Ishikawa (cell line): ENCODE measurements around the gene NPHP4.

Experiments
- CEBPB ChIP-seq: IDR thresholded peaks from 2 replicates; pipeline ENCODE4 v1.6.1; 2012
- CREB1 ChIP-seq: IDR thresholded peaks from 2 replicates; pipeline ENCODE4 v1.6.1; 2012; ENCODE audit warnings: low read depth
- EGR1 ChIP-seq: IDR thresholded peaks from 2 replicates; pipeline ENCODE4 v1.6.1; 2012
- EP300 ChIP-seq: IDR thresholded peaks from 2 replicates; pipeline ENCODE4 v1.6.1; 2012; ENCODE audit warnings: borderline replicate concordance
- FOXM1 ChIP-seq: IDR thresholded peaks from 2 replicates; pipeline ENCODE4 v1.6.1; 2012; ENCODE audit warnings: low read depth, borderline replicate concordance
- NFIC ChIP-seq: IDR thresholded peaks from 2 replicates; pipeline ENCODE4 v1.6.1; 2012
- RAD21 ChIP-seq: IDR thresholded peaks from 2 replicates; pipeline ENCODE4 v1.6.1; 2012; ENCODE audit warnings: low read depth
- TAF1 ChIP-seq: IDR thresholded peaks from 2 replicates; pipeline ENCODE4 v1.6.1; 2012; ENCODE audit warnings: low read depth, mild to moderate bottlenecking
- TCF12 ChIP-seq: IDR thresholded peaks from 2 replicates; pipeline ENCODE4 v1.6.1; 2012; ENCODE audit warnings: low read depth
- TEAD4 ChIP-seq: IDR thresholded peaks from 2 replicates; pipeline ENCODE4 v1.6.1; 2012
- YY1 ChIP-seq: IDR thresholded peaks from 2 replicates; pipeline ENCODE4 v1.6.1; 2012; ENCODE audit warnings: low read depth
- ZBTB7A ChIP-seq: IDR thresholded peaks from 2 replicates; pipeline ENCODE4 v1.6.1; 2012; ENCODE audit warnings: low read depth
- TF ChIP-seq, protein P1 (sequence below): IDR thresholded peaks from 2 replicates; pipeline ENCODE4 v1.6.1; 2012; ENCODE audit warnings: low read depth, mild to moderate bottlenecking
- TF ChIP-seq, protein P2 (sequence below): IDR thresholded peaks from 2 replicates; pipeline ENCODE4 v1.6.1; 2012
- TF ChIP-seq, protein P3 (sequence below): IDR thresholded peaks from 2 replicates; pipeline ENCODE4 v1.6.1; 2012

Gene NPHP4

DNA sequence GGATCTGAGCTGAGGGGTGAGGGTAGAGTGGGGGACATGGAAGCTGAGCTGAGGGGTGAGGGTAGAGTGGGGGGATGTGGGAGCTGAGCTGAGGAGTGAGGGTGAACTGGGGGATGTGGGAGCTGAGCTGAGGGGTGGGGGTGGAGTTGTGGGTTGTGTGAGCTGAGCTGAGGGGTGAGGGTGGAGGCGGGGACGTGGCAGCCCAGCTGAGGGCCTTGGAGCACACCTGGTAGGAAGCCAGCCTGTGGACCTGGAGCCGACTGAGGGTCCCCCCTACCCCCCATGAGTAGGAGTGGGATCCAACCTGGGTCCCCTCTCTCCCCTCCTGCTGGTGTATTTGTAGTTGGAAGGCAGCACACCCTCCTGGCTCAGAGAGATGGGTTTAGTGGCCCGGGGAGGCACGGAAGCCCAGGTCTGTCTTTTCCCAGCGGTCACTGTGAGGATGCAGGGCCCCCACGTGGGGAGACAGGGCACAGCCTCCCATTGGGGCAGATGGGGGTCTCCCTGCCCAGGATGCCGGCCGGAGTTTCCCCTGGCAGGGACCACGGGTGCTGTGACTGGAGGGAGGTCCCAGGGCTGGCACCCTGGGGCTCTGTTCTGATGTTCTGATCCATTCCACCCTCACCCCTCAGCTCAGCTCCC is 13.2 kb upstream of the NPHP4 start:
- TF ChIP-seq, protein P1, sequence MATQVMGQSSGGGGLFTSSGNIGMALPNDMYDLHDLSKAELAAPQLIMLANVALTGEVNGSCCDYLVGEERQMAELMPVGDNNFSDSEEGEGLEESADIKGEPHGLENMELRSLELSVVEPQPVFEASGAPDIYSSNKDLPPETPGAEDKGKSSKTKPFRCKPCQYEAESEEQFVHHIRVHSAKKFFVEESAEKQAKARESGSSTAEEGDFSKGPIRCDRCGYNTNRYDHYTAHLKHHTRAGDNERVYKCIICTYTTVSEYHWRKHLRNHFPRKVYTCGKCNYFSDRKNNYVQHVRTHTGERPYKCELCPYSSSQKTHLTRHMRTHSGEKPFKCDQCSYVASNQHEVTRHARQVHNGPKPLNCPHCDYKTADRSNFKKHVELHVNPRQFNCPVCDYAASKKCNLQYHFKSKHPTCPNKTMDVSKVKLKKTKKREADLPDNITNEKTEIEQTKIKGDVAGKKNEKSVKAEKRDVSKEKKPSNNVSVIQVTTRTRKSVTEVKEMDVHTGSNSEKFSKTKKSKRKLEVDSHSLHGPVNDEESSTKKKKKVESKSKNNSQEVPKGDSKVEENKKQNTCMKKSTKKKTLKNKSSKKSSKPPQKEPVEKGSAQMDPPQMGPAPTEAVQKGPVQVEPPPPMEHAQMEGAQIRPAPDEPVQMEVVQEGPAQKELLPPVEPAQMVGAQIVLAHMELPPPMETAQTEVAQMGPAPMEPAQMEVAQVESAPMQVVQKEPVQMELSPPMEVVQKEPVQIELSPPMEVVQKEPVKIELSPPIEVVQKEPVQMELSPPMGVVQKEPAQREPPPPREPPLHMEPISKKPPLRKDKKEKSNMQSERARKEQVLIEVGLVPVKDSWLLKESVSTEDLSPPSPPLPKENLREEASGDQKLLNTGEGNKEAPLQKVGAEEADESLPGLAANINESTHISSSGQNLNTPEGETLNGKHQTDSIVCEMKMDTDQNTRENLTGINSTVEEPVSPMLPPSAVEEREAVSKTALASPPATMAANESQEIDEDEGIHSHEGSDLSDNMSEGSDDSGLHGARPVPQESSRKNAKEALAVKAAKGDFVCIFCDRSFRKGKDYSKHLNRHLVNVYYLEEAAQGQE = no peak

DNA sequence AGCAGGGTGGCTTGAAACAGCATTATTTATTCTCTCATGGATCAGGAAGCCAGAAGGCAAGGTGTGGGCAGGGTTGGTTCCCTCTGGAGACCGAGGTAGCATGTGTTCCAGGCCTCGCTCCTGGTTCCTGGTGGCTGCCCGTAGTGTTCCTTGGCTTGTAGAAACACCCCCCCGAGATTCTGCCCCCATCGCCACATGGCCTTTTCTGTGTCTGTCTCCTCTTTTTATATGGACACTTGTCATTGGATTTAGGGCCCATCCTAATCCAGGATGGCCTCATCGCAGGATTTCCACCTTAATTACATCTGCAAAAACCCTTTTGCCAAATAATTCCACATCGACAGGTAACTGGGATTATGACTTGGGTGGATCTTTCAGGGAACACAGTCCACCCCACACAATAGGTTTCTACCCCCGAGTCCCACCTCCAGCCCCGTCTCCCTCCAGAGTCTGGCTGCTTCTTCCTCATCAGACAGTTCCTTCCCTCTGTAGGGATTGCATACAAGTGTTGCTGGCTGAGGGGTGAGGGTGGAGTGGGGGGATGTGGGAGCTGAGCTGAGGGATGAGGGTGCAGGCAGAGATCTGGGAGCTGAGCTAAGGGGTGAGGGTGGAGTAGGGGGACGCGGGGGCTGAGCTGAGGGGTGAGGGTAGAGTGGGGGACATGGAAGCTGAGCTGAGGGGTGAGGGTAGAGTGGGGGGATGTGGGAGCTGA is 12.3 kb upstream of the NPHP4 start:
- TF ChIP-seq CREB1 (no peak), FOXM1 (no peak), CEBPB (no peak), TAF1 (no peak), EP300 (no peak), TEAD4 (no peak), NFIC (no peak)
- TF ChIP-seq, protein P2, sequence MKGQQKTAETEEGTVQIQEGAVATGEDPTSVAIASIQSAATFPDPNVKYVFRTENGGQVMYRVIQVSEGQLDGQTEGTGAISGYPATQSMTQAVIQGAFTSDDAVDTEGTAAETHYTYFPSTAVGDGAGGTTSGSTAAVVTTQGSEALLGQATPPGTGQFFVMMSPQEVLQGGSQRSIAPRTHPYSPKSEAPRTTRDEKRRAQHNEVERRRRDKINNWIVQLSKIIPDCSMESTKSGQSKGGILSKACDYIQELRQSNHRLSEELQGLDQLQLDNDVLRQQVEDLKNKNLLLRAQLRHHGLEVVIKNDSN = no peak

DNA sequence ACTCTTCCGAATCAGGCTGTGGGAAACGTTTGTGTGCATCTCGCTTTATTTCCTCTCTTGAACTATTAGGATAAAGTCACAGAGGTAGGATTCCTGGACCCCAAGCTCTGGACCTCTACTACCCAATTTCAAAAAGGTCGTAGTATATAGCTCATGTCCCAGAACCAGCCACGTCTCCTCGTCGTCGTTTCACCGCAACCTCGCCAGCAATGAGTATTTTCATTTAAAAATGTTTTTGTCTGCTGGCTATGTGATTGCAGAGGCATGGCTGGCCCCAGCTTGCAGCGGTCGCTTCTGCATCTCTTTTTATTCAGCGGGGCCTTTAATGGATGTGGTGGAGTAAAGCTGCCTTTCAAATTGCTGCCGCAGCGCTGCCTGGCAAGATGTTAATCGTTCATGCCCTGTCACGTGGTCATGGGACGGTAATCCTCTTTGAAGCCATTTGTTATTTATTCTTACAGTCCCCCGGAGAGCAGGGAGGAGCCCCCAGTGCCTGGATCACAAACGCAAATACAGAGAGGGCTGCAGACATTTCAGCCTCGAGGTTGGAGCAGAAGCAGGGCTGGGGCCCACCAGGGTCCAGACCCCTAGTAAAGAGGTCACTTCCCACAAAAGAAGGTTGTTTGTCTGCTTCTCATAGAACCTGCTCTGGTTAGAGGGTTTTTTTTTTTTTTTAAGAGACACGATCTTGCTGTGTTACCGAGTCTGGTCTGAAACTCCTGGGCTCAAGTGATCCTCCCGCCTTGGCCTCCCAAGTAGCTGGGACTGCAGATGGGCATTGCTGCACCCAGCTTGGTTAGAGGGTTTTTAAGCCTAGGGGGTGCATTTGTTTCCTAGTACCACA is 11.6 kb upstream of the NPHP4 start:
- no peak for TF ChIP-seq TEAD4
- no peak for TF ChIP-seq YY1
- no peak for TF ChIP-seq EGR1
- TF ChIP-seq, protein P3, sequence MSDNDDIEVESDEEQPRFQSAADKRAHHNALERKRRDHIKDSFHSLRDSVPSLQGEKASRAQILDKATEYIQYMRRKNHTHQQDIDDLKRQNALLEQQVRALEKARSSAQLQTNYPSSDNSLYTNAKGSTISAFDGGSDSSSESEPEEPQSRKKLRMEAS = no peak
- TF ChIP-seq, protein P2 = no peak
- no peak for TF ChIP-seq ZBTB7A
- no peak for TF ChIP-seq FOXM1
- no peak for TF ChIP-seq NFIC
- no peak for TF ChIP-seq TCF12
- TF ChIP-seq CREB1 = no peak
- no peak for TF ChIP-seq EP300
- TF ChIP-seq CEBPB = no peak
- TF ChIP-seq, protein P1 = no peak
- no peak for TF ChIP-seq TAF1

DNA sequence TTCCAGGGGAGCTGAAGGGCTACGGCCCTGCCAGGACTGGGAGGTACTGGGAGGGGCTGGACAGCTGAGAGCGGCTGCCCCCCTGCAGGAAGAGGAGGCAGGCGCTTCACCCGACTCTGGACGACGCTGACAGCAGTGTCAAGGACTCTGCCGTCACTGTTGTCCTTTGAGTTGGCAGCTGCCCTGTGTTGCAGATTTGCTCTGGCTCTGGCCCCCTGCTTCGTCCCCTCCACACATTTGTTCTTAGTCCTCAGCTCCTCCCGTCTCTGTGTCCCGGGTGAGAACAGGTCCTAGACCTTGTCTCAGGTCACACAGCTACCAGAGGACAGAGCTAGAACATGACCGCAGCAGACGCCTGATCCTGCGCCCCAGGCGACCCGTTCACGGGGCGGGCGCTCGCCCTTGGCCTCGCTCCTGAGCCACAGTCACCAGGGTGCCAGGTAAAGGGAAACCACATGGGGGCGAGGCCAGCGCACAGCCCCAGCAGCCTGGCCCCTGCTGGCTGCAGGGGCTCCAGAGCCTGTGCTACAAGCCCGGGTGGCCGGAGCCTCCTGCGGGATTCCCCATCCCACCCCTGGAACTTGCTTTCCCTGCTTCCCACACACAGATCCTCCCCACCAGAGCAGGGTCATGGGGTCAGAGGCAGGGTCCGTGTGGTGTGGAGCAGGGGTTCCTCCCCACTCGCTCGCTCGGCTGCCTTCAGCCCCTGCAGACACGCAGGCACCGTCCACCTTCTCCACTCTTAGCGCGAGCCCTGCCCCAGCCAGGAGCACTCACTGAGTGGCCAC is 10.7 kb upstream of the NPHP4 start:
- TF ChIP-seq EP300 (no peak), NFIC (no peak), TAF1 (no peak), YY1 (no peak), ZBTB7A (no peak), RAD21 (no peak)
- TF ChIP-seq, protein P3 = no peak

DNA sequence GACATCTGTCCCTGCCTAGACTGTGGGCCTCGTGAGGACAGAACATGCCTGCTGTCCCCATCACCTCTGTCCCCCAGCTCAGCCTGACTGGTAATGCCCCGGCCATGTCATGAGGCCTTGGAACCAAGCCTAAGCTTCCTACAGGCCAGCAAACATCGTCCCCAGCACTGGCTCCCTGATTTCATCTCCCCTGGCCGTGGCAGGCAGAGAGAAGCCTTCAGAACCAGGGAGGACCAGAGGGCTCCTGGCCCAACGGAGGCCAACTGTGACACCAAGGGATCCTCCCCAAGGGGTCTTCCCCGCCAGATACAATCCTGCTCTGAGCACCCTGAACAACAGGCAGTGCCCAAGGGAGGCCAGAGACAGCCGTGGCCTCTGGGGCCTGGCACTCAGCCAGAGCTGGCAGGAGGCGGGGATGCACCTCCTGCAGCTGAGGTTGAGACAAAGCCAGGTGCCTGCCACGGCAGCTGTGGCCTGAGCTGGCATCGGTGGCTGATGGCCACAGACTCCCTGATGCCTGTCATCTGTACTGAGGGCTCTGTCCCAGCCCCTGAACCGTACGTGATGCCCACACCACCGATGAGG is 9.9 kb upstream of the NPHP4 start:
- TF ChIP-seq NFIC (peak; percentile 78), EGR1 (no peak)
